Heart left ventricle (tissue), 13 donors: ENCODE measurements around the gene SMIM12.

Experiments
- POLR2A ChIP-seq, 2 donors: fragments of 450-650 bp; IDR thresholded peaks; one replicate each; pipeline ENCODE4 v1.6.1; 2017; ENCODE audit warnings: antibody characterized with exemption in 2 of 2, mild to moderate bottlenecking in 2 of 2, moderate library complexity in 2 of 2
- TF ChIP-seq, protein P1 (sequence below), 12 donors: fragments of 200-600 bp; sonication (generic) in 4 of 12; IDR thresholded peaks; one replicate each; pipeline versions ENCODE4 v1.5.0 to v1.8.0; 2018 to 2022; ENCODE audit warnings: antibody characterized with exemption in 12 of 12, mild to moderate bottlenecking in 5 of 12
- donor health status: ischemic (EF 13 %, LVEDD 7.1; RV severe dilation, severe dysfunction).
- donor health status: DM: no; HTN: yes; CAD: no.
- donor health status: DM: no; HTN: no; CAD: no.
- donor health status: ischemic (EF 25% LVEDD 6.9; RV normal size, moderate dysfunction).
- donor health status: ischemic (EF 25% LVEDD 5.7; RV mildly dilated, moderate dysfunction).
- donor health status: ischemic (EF 35%, LVEDD 5.7; RV mildly dilated, moderate dysfunction).
- donor health status: nonischemic (EF 11% LVEDD 7.7; RV severe dilation, severe dysfunction).
- donor health status: DM: yes; HTN: yes; CAD: no.
- donor health status: PGD.
- donor health status: ischemic (EF 29% LVEDD 5.4; RV normal size, mild dysfunction).
- donor health status: nonischemic (EF 23%, LVEDD 6.1; RV moderate dilation, normal function).

GRCh38 chr1:34904236-34905097 lies 44.9 kb upstream of the SMIM12 start:
- TF ChIP-seq, protein P1, sequence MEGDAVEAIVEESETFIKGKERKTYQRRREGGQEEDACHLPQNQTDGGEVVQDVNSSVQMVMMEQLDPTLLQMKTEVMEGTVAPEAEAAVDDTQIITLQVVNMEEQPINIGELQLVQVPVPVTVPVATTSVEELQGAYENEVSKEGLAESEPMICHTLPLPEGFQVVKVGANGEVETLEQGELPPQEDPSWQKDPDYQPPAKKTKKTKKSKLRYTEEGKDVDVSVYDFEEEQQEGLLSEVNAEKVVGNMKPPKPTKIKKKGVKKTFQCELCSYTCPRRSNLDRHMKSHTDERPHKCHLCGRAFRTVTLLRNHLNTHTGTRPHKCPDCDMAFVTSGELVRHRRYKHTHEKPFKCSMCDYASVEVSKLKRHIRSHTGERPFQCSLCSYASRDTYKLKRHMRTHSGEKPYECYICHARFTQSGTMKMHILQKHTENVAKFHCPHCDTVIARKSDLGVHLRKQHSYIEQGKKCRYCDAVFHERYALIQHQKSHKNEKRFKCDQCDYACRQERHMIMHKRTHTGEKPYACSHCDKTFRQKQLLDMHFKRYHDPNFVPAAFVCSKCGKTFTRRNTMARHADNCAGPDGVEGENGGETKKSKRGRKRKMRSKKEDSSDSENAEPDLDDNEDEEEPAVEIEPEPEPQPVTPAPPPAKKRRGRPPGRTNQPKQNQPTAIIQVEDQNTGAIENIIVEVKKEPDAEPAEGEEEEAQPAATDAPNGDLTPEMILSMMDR (IDR thresholded peaks at IDR 0.05), result no peak
- no peak for TF ChIP-seq POLR2A (IDR thresholded peaks at IDR 0.05)
